OCI-LY3 (cell line): ENCODE results near the gene NPHP4.

ENCODE experiments used
- EZH2phosphoT487 ChIP-seq: fragments of 200-600 bp; shearing (Covaris generic); IDR thresholded peaks from 2 replicates; pipeline ENCODE4 v1.6.1; 2018; ENCODE audit warnings: antibody characterized with exemption, mixed run types, low read depth
- TF ChIP-seq, protein P1 (sequence below): fragments of 200-600, 300-600 bp; sonication (generic); IDR thresholded peaks from 2 replicates; pipeline ENCODE4 v1.5.1; 2014; ENCODE audit warnings: antibody characterized with exemption, low read length, low read depth

DNA sequence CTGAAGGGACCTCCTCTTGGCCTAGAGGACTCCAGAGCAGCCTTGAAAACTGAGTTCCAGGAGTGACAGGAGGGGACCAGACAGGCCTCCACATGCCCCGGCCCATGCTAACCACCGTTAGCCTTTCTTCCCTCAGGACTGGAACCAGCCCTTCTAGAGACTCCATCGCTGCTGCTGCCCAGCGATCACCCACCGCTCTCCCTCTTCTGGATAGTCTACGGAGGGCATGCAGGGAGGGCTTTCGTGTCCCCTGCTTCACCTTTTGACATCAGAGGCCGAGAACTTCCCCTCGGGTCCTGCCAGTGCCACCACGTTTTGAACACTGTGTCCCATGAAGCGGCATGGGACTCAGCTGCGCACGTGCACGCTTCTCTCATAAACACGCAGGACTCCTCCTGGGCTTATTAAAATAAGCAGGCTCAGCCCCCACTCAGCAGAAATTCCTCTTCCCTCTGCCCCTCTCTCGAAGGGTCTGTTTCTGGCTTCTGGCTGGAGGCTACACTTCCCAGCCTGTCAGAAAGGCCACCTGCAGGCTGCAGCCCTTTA lies 26.6 kb downstream of the NPHP4 start:
- TF ChIP-seq, protein P1, sequence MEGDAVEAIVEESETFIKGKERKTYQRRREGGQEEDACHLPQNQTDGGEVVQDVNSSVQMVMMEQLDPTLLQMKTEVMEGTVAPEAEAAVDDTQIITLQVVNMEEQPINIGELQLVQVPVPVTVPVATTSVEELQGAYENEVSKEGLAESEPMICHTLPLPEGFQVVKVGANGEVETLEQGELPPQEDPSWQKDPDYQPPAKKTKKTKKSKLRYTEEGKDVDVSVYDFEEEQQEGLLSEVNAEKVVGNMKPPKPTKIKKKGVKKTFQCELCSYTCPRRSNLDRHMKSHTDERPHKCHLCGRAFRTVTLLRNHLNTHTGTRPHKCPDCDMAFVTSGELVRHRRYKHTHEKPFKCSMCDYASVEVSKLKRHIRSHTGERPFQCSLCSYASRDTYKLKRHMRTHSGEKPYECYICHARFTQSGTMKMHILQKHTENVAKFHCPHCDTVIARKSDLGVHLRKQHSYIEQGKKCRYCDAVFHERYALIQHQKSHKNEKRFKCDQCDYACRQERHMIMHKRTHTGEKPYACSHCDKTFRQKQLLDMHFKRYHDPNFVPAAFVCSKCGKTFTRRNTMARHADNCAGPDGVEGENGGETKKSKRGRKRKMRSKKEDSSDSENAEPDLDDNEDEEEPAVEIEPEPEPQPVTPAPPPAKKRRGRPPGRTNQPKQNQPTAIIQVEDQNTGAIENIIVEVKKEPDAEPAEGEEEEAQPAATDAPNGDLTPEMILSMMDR = no peak
- no peak for TF ChIP-seq EZH2phosphoT487
